PC-9 (cell line): Measurements from ENCODE around the gene RHOBTB3. TPM values are rescaled to one million over a fixed set of nuclear protein-coding genes. Genes with fewer than 3 reads are reported as not detected.

Source experiments
- BruUV-seq: library from RNA; stranded (reverse); fragments of 400-500 nt; replicated peaks from 2 replicates; lab custom pipeline; 2021; lab: Mats Ljungman, UMichigan
- CTCF ChIA-PET: fragments of 300-600 bp; sonication (Branson Sonifier 250); formaldehyde crosslinking; loops from one replicate; lab custom pipeline; 2022; ENCODE audit warnings: antibody characterized with exemption; lab: Charles Lee
- POLR2A ChIA-PET: fragments of 300-600 bp; sonication (Branson Sonifier 250); formaldehyde crosslinking; loops from one replicate; lab custom pipeline; 2022; ENCODE audit warnings: antibody characterized with exemption; ENCODE audit not compliant: unreplicated experiment; lab: Charles Lee
- DNase-seq, 2 experiments: peaks; one replicate each; pipeline versions ENCODE4 v3.0.0 to v3.0.0-alpha.2; 2015 to 2022; ENCODE audit warnings: mixed read lengths in 1 of 2
- H2AFZ ChIP-seq: fragments of 200-600 bp; sonication (generic); 2 replicates; pipeline ENCODE4 v1.8.1; 2017; ENCODE audit warnings: antibody characterized with exemption
- H3F3A ChIP-seq: fragments of 200-600 bp; sonication (generic); 2 replicates; pipeline ENCODE4 v1.8.1; 2017; ENCODE audit warnings: antibody characterized with exemption, mild to moderate bottlenecking, low read depth; ENCODE audit not compliant: insufficient read depth
- H3K27ac ChIP-seq: fragments of 200-600 bp; sonication (generic); 2 replicates; pipeline ENCODE4 v1.6.1; 2016; ENCODE audit warnings: mixed run types
- H3K27me3 ChIP-seq: fragments of 200-600 bp; sonication (generic); 2 replicates; pipeline ENCODE4 v1.6.1; 2016; ENCODE audit warnings: low read depth, mixed run types; ENCODE audit not compliant: insufficient read depth
- H3K36me3 ChIP-seq: fragments of 200-600 bp; sonication (generic); 2 replicates; pipeline ENCODE4 v1.6.1; 2016; ENCODE audit warnings: low read depth, mixed run types
- H3K4me1 ChIP-seq: fragments of 200-600 bp; sonication (generic); replicated peaks from 2 replicates; pipeline ENCODE4 v1.6.1; 2016; ENCODE audit warnings: mixed run types; ENCODE audit not compliant: insufficient read depth
- H3K4me2 ChIP-seq: fragments of 200-600 bp; sonication (generic); 2 replicates; pipeline ENCODE4 v1.6.1; 2017; ENCODE audit warnings: mixed run types
- H3K4me3 ChIP-seq: fragments of 200-600 bp; sonication (generic); 2 replicates; pipeline ENCODE4 v1.6.1; 2016; ENCODE audit warnings: mixed run types
- H3K79me2 ChIP-seq: fragments of 200-600 bp; sonication (generic); 2 replicates; pipeline ENCODE4 v1.6.1; 2017; ENCODE audit warnings: low read depth, mixed run types
- H3K9me2 ChIP-seq: fragments of 200-600 bp; sonication (generic); 2 replicates; pipeline ENCODE4 v1.8.1; 2017; ENCODE audit warnings: mild to moderate bottlenecking; ENCODE audit not compliant: insufficient read depth
- H3K9me3 ChIP-seq: fragments of 200-600 bp; sonication (generic); 2 replicates; pipeline ENCODE4 v1.8.1; 2016; ENCODE audit warnings: low read depth; ENCODE audit not compliant: insufficient read depth
- H4K20me1 ChIP-seq: fragments of 200-600 bp; sonication (generic); 2 replicates; pipeline ENCODE4 v1.8.1; 2017; ENCODE audit not compliant: insufficient read depth
- CTCF ChIP-seq: fragments of 200-600 bp; sonication (generic); conservative IDR thresholded peaks from 2 replicates; pipeline ENCODE4 v1.6.1; 2017; ENCODE audit warnings: mixed run types, antibody characterized with exemption, mild to moderate bottlenecking, moderate library complexity
- EZH2 ChIP-seq: fragments of 200-600 bp; sonication (generic); IDR thresholded peaks from 2 replicates; pipeline ENCODE4 v1.8.0; 2017; ENCODE audit warnings: antibody characterized with exemption, low read depth
- intact Hi-C: fragments of 100-400 bp; cut with micrococcal nuclease; formaldehyde crosslinking; loops from one replicate; pipeline ENCODE4 v1.10.0; 2022; ENCODE audit not compliant: unreplicated experiment
- total RNA-seq: library from RNA; stranded (reverse); gene quantifications from 2 replicates; pipeline ENCODE4 v1.2.3, GENCODE V29; 2021

RHOBTB3 gene
- total RNA-seq, 1 experiment from 2014 or later = 87.6 TPM

- Histone ChIP-seq H3K9me2 (no peaks in the 10 kb centered on the region), H3K4me1 (peaks cover 32% of the 10 kb centered on the region), H3K4me2 (peak overlapping the region; percentile 76), H3K9me3 (no peaks in the 10 kb centered on the region), H3K4me3 (peak overlapping the region; percentile 79), H4K20me1 (no peaks in the 10 kb centered on the region; the same call in 1 of the 2 replicates), H3F3A (peaks cover 32% of the 10 kb centered on the region; the same call in 1 of the 2 replicates), H3K27ac (peak overlapping the region; percentile 98; the same call in 1 of the 2 replicates), H3K36me3 (peaks cover 8% of the 10 kb centered on the region; the same call in 1 of the 2 replicates), H3K79me2 (peaks cover 19% of the 10 kb centered on the region), H2AFZ (peak overlapping the region; percentile 83; the same call in 1 of the 2 replicates), H3K27me3 (no peaks in the 10 kb centered on the region)
- CTCF ChIA-PET = no interaction called here
- TSS peak; percentile 29 for BruUV-seq
- intact Hi-C loops = loop anchor here (1.0 to 2.0 kb wide), 2 partner anchors 22 to 61 kb away; no protein-coding TSS in a partner anchor
- POLR2A ChIA-PET = interaction anchor here (0.7 kb wide), 1 partner anchor 109 kb away, joined by 7 read pairs; no protein-coding TSS in a partner anchor
- no peak for TF ChIP-seq CTCF
- no peak for TF ChIP-seq EZH2
- no peak for DNase-seq
Observed at GRCh38 chr5:95821110-95822021, 90.2 kb downstream of the RHOBTB3 start.

- no peaks in the 10 kb centered on the region for H4K20me1 ChIP-seq
- H3K4me2 ChIP-seq = peak overlapping the region; percentile 76
- BruUV-seq = no TSS peak
- POLR2A ChIA-PET = interaction anchor here (0.5 kb wide), 1 partner anchor 880 kb away, joined by 3 read pairs; no protein-coding TSS in a partner anchor
- no peaks in the 10 kb centered on the region for H3K9me2 ChIP-seq
- 0 out of 2 replicates have a peak, but pooled peaks cover under 1% of the 10 kb centered on the region for H3K36me3 ChIP-seq
- H3K79me2 ChIP-seq = peaks cover 19% of the 10 kb centered on the region
- H3K27ac ChIP-seq = peak overlapping the region; percentile 98
- peaks cover 32% of the 10 kb centered on the region for H3K4me1 ChIP-seq
- peak in 1 of 2 experiments; percentile 37 for DNase-seq
- peaks cover 32% of the 10 kb centered on the region; the same call in 1 of the 2 replicates for H3F3A ChIP-seq
- CTCF ChIA-PET = interaction anchor here (0.9 to 1.2 kb wide), 2 partner anchors 21 to 41 kb away, joined by 3 to 6 read pairs; no protein-coding TSS in a partner anchor
- H3K27me3 ChIP-seq = no peaks in the 10 kb centered on the region
- H2AFZ ChIP-seq = peak overlapping the region; percentile 83
- no peaks in the 10 kb centered on the region for H3K9me3 ChIP-seq
- intact Hi-C loops = loop anchor here (1.0 to 2.0 kb wide), 2 partner anchors 21 to 61 kb away; no protein-coding TSS in a partner anchor
- H3K4me3 ChIP-seq = peak overlapping the region; percentile 79
- TF ChIP-seq CTCF (no peak), EZH2 (no peak)
Observed at GRCh38 chr5:95822043-95822541, 91.0 kb downstream of the RHOBTB3 start.
